GM12878 (cell line): ENCODE data around the gene PIP5KL1. TPM values are rescaled to one million over a fixed set of nuclear protein-coding genes. Genes with fewer than 3 reads are reported as not detected.

Experiments
- HDAC2 ChIP-seq: fragments of 200-600 bp; sonication (generic); IDR thresholded peaks from 2 replicates; pipeline ENCODE4 v1.6.1; 2017
- polyA plus RNA-seq, 11 experiments: library from polyadenylated mRNA; depleted of rRNA in 4 of 11; unstranded in 6 of 11; stranded (reverse) in 5 of 11; fragments of >200 nt; fragmentation: Nextera tagmentation in 4 of 11; fragmentation: Illumina TruSeq in 1 of 11; extraction: Ambion mirVana in 4 of 11; extraction: Trizol in 1 of 11; gene quantifications; 1 replicate in 1 of 11; 2 replicates in 10 of 11; pipeline versions ENCODE4 v1.2.1 to v1.2.3, GENCODE V29; 2011 to 2016; ENCODE audit warnings: inconsistent platforms in 2 of 11, missing spikeins in 2 of 11, low read depth in 1 of 11
- total RNA-seq, 4 experiments: library from RNA; depleted of rRNA in 3 of 4; stranded (reverse); fragments of >200 nt in 3 of 4; fragmentation: Illumina TruSeq in 1 of 4; extraction: Trizol in 1 of 4; gene quantifications; 2 replicates each; pipeline versions ENCODE4 v1.2.1 to v1.2.3, GENCODE V29; 2013 to 2021
- TF ChIP-seq, protein P1 (sequence below): fragments of 450-650 bp; formaldehyde crosslinking; IDR thresholded peaks from 2 replicates; pipeline ENCODE4 v1.4.0; 2022; ENCODE audit warnings: mild to moderate bottlenecking, moderate library complexity
- TF ChIP-seq, protein P2 (sequence below): fragments of 450-650 bp; IDR thresholded peaks from 2 replicates; pipeline ENCODE4 v1.6.1; 2017; ENCODE audit warnings: antibody characterized with exemption, mild to moderate bottlenecking, moderate library complexity

The PIP5KL1 gene
- total and polyA plus RNA-seq, 10 of the 15 experiments (the other 5 are each of a cell fraction or from before 2014, with no cell fraction given): 0.04 to 0.67 (median 0.43) TPM; not detected in 2

DNA sequence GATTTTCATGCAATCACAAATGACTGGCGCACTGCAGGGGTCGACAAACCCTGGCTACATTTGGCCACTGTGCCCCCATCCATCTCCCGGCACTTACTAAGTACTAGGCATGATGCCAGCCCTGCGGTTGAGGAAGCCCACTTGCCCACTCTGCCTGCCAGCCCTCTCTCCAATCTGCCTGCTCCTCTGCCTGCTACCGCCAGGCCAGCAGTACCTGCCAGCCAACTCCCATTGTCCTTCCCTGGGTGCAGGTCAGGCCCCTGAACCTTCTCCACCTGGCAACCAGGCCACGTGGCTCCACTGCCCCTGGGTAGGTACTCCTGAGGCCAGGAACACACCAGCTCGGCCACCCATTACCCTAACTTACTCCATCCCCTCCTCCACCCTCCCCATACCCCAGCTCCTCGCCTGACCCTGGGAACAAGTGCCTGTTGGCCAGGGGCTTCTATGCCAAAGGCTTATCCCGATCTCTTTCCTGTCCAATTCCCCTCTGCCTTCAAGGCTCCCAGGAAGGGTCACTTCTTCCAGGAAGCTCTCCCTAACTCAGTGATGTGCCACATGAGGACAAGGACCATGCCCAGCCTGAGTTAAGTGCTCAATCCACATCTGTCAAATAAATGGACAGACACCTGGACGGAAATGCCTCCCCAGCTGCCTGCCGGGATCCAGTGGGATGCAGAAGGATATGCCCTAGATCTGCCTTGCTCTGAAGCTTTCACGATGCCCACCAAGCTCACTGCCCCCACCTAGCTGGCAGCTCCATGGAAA, 43.6 kb upstream of the PIP5KL1 start (continued):
- TF ChIP-seq, protein P1, sequence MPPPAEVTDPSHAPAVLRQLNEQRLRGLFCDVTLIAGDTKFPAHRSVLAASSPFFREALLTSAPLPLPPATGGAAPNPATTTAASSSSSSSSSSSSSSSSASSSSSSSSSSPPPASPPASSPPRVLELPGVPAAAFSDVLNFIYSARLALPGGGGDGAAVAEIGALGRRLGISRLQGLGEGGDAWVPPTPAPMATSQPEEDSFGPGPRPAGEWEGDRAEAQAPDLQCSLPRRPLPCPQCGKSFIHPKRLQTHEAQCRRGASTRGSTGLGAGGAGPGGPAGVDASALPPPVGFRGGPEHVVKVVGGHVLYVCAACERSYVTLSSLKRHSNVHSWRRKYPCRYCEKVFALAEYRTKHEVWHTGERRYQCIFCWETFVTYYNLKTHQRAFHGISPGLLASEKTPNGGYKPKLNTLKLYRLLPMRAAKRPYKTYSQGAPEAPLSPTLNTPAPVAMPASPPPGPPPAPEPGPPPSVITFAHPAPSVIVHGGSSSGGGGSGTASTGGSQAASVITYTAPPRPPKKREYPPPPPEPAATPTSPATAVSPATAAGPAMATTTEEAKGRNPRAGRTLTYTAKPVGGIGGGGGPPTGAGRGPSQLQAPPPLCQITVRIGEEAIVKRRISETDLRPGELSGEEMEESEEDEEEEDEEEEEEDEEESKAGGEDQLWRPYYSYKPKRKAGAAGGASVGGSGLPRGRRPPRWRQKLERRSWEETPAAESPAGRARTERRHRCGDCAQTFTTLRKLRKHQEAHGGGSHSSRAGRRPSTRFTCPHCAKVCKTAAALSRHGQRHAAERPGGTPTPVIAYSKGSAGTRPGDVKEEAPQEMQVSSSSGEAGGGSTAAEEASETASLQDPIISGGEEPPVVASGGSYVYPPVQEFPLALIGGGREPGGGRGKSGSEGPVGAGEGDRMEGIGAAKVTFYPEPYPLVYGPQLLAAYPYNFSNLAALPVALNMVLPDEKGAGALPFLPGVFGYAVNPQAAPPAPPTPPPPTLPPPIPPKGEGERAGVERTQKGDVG (CRISPR knock-in tag): no peak
- no peak for TF ChIP-seq HDAC2
- TF ChIP-seq, protein P2, sequence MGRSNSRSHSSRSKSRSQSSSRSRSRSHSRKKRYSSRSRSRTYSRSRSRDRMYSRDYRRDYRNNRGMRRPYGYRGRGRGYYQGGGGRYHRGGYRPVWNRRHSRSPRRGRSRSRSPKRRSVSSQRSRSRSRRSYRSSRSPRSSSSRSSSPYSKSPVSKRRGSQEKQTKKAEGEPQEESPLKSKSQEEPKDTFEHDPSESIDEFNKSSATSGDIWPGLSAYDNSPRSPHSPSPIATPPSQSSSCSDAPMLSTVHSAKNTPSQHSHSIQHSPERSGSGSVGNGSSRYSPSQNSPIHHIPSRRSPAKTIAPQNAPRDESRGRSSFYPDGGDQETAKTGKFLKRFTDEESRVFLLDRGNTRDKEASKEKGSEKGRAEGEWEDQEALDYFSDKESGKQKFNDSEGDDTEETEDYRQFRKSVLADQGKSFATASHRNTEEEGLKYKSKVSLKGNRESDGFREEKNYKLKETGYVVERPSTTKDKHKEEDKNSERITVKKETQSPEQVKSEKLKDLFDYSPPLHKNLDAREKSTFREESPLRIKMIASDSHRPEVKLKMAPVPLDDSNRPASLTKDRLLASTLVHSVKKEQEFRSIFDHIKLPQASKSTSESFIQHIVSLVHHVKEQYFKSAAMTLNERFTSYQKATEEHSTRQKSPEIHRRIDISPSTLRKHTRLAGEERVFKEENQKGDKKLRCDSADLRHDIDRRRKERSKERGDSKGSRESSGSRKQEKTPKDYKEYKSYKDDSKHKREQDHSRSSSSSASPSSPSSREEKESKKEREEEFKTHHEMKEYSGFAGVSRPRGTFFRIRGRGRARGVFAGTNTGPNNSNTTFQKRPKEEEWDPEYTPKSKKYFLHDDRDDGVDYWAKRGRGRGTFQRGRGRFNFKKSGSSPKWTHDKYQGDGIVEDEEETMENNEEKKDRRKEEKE: no peak
